Measurements from ENCODE around the gene SERINC4. TPM values are rescaled to one million over a fixed set of nuclear protein-coding genes. Genes with fewer than 3 reads are reported as not detected.

SERINC4 gene
- total and polyA plus RNA-seq, 10 of the 15 experiments (the other 5 are each of a cell fraction or from before 2014, with no cell fraction given): 0.06 to 0.96 (median 0.26) TPM; not detected in 1

GRCh38 chr15:43826508-43827341 lies 26.7 kb upstream of the SERINC4 start, which contains the start of gene WDR76 (continued):
- TF ChIP-seq ELK1 (IDR thresholded peaks at IDR 0.05; ENCODE audit: low read depth, low read length) (no peak), HDAC2 (IDR thresholded peaks at IDR 0.05) (no peak), PAX5 (IDR thresholded peaks at IDR 0.05; ENCODE audit: borderline replicate concordance, low read depth, low read length) (no peak), FOXM1 (IDR thresholded peaks at IDR 0.05; ENCODE audit: low read depth, low read length) (no peak), NRF1 (conservative IDR thresholded peaks at IDR 0.05; ENCODE audit: low read depth, low read length) (no peak), PAX8 (IDR thresholded peaks at IDR 0.05) (no peak), ZNF384 (IDR thresholded peaks at IDR 0.05; ENCODE audit: borderline replicate concordance, low read depth, low read length) (no peak), CREB1 (IDR thresholded peaks at IDR 0.05; ENCODE audit: low read depth) (no peak; the same call in 1 of the 2 replicates), TCF3 (IDR thresholded peaks at IDR 0.05; ENCODE audit: borderline replicate concordance, insufficient read depth, low read depth, low read length) (no peak), SPI1 (IDR thresholded peaks at IDR 0.05; ENCODE audit: borderline replicate concordance, insufficient read depth, low read depth, low read length) (no peak), KLF5 (IDR thresholded peaks at IDR 0.05; ENCODE audit: partially characterized antibody) (no peak)
- TF ChIP-seq, protein P1, sequence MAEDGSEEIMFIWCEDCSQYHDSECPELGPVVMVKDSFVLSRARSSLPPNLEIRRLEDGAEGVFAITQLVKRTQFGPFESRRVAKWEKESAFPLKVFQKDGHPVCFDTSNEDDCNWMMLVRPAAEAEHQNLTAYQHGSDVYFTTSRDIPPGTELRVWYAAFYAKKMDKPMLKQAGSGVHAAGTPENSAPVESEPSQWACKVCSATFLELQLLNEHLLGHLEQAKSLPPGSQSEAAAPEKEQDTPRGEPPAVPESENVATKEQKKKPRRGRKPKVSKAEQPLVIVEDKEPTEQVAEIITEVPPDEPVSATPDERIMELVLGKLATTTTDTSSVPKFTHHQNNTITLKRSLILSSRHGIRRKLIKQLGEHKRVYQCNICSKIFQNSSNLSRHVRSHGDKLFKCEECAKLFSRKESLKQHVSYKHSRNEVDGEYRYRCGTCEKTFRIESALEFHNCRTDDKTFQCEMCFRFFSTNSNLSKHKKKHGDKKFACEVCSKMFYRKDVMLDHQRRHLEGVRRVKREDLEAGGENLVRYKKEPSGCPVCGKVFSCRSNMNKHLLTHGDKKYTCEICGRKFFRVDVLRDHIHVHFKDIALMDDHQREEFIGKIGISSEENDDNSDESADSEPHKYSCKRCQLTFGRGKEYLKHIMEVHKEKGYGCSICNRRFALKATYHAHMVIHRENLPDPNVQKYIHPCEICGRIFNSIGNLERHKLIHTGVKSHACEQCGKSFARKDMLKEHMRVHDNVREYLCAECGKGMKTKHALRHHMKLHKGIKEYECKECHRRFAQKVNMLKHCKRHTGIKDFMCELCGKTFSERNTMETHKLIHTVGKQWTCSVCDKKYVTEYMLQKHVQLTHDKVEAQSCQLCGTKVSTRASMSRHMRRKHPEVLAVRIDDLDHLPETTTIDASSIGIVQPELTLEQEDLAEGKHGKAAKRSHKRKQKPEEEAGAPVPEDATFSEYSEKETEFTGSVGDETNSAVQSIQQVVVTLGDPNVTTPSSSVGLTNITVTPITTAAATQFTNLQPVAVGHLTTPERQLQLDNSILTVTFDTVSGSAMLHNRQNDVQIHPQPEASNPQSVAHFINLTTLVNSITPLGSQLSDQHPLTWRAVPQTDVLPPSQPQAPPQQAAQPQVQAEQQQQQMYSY (CRISPR knock-in tag; IDR thresholded peaks at IDR 0.05): no peak
- TF ChIP-seq, protein P2, sequence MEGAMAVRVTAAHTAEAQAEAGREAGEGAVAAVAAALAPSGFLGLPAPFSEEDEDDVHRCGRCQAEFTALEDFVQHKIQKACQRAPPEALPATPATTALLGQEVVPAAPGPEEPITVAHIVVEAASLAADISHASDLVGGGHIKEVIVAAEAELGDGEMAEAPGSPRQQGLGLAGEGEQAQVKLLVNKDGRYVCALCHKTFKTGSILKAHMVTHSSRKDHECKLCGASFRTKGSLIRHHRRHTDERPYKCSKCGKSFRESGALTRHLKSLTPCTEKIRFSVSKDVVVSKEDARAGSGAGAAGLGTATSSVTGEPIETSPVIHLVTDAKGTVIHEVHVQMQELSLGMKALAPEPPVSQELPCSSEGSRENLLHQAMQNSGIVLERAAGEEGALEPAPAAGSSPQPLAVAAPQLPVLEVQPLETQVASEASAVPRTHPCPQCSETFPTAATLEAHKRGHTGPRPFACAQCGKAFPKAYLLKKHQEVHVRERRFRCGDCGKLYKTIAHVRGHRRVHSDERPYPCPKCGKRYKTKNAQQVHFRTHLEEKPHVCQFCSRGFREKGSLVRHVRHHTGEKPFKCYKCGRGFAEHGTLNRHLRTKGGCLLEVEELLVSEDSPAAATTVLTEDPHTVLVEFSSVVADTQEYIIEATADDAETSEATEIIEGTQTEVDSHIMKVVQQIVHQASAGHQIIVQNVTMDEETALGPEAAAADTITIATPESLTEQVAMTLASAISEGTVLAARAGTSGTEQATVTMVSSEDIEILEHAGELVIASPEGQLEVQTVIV (IDR thresholded peaks at IDR 0.05; ENCODE audit: borderline replicate concordance, partially characterized antibody): no peak
- TF ChIP-seq, protein P3, sequence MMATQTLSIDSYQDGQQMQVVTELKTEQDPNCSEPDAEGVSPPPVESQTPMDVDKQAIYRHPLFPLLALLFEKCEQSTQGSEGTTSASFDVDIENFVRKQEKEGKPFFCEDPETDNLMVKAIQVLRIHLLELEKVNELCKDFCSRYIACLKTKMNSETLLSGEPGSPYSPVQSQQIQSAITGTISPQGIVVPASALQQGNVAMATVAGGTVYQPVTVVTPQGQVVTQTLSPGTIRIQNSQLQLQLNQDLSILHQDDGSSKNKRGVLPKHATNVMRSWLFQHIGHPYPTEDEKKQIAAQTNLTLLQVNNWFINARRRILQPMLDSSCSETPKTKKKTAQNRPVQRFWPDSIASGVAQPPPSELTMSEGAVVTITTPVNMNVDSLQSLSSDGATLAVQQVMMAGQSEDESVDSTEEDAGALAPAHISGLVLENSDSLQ (IDR thresholded peaks at IDR 0.05): no peak
- TF ChIP-seq, protein P4, sequence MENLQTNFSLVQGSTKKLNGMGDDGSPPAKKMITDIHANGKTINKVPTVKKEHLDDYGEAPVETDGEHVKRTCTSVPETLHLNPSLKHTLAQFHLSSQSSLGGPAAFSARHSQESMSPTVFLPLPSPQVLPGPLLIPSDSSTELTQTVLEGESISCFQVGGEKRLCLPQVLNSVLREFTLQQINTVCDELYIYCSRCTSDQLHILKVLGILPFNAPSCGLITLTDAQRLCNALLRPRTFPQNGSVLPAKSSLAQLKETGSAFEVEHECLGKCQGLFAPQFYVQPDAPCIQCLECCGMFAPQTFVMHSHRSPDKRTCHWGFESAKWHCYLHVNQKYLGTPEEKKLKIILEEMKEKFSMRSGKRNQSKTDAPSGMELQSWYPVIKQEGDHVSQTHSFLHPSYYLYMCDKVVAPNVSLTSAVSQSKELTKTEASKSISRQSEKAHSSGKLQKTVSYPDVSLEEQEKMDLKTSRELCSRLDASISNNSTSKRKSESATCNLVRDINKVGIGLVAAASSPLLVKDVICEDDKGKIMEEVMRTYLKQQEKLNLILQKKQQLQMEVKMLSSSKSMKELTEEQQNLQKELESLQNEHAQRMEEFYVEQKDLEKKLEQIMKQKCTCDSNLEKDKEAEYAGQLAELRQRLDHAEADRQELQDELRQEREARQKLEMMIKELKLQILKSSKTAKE (IDR thresholded peaks at IDR 0.05; ENCODE audit: low read depth, poor library complexity, severe bottlenecking): no peak
